Spleen (tissue), 11 donors: ENCODE measurements around the gene SBF1. TPM values are rescaled to one million over a fixed set of nuclear protein-coding genes. Genes with fewer than 3 reads are reported as not detected.

ENCODE experiments used
- DNase-seq: peaks from one replicate; pipeline ENCODE4 v3.0.0-alpha.2; 2020
- H3K27ac ChIP-seq, 8 donors: fragments of 200-600 bp; sonication (generic) in 7 of 8; 1 replicate in 4 of 8; 2 replicates in 4 of 8; pipeline versions ENCODE4 v1.5.0 to v1.8.0; 2016 to 2021; ENCODE audit warnings: inconsistent platforms in 4 of 8, mild to moderate bottlenecking in 4 of 8, moderate library complexity in 1 of 8
- H3K27me3 ChIP-seq, 7 donors: fragments of 200-600 bp; sonication (generic) in 6 of 7; replicated peaks in 1 of 7; 1 replicate in 4 of 7; 2 replicates in 3 of 7; pipeline versions ENCODE4 v1.5.0 to v1.8.0; 2016 to 2021; ENCODE audit warnings: inconsistent platforms in 3 of 7, mild to moderate bottlenecking in 1 of 7
- H3K36me3 ChIP-seq, 6 donors: fragments of 200-600 bp; sonication (generic) in 5 of 6; 1 replicate in 4 of 6; 2 replicates in 2 of 6; pipeline versions ENCODE4 v1.5.0 to v1.8.0; 2016 to 2021; ENCODE audit warnings: inconsistent platforms in 2 of 6
- H3K4me1 ChIP-seq, 6 donors: fragments of 200-600 bp; sonication (generic) in 5 of 6; 1 replicate in 3 of 6; 2 replicates in 3 of 6; pipeline versions ENCODE4 v1.5.0 to v1.8.0; 2016 to 2021; ENCODE audit warnings: inconsistent platforms in 3 of 6
- H3K4me3 ChIP-seq, 8 donors: fragments of 200-600 bp; sonication (generic) in 7 of 8; 1 replicate in 4 of 8; 2 replicates in 4 of 8; pipeline versions ENCODE4 v1.5.0 to v1.8.0; 2016 to 2021; ENCODE audit warnings: inconsistent platforms in 4 of 8, mild to moderate bottlenecking in 4 of 8, moderate library complexity in 2 of 8
- H3K9me3 ChIP-seq, 8 donors: fragments of 200-600 bp; sonication (generic) in 7 of 8; 1 replicate in 4 of 8; 2 replicates in 4 of 8; pipeline versions ENCODE4 v1.5.0 to v1.8.0; 2016 to 2021; ENCODE audit warnings: inconsistent platforms in 4 of 8
- CTCF ChIP-seq, 11 experiments: fragments of 200-600 bp in 7 of 11; fragments of 450-650 bp in 4 of 11; sonication (generic) in 4 of 11; IDR thresholded peaks in 8 of 11; conservative IDR thresholded peaks in 3 of 11; 1 replicate in 7 of 11; 2 replicates in 4 of 11; pipeline versions ENCODE4 v1.4.0 to v1.8.0; 2016 to 2021; ENCODE audit warnings: antibody characterized with exemption in 11 of 11, inconsistent platforms in 4 of 11, mild to moderate bottlenecking in 1 of 11
- POLR2A ChIP-seq, 3 donors: fragments of 450-650 bp; IDR thresholded peaks; one replicate each; pipeline ENCODE4 v1.5.1; 2017; ENCODE audit warnings: antibody characterized with exemption in 3 of 3, mild to moderate bottlenecking in 1 of 3
- POLR2AphosphoS5 ChIP-seq, 3 donors: sonication (generic); formaldehyde crosslinking; IDR thresholded peaks; one replicate each; pipeline ENCODE4 v1.5.1; 2017; ENCODE audit warnings: antibody characterized with exemption in 3 of 3
- WGBS, 5 donors: extraction: QIAGEN DNeasy Blood & Tissue Kit in 3 of 5; methylation state at CpG; one replicate each; pipeline versions ENCODE4 v1.1.5 to v1.1.7; 2013 to 2018; 5-methylcytosine and 5-hydroxymethylcytosine counted together
- intact Hi-C: fragments of 100-400 bp; cut with DNase I; formaldehyde crosslinking; loops from one replicate; pipeline ENCODE4 v1.15.0; 2023; ENCODE audit warnings: low total_unique reads
- polyA plus RNA-seq, 3 donors: library from polyadenylated mRNA; stranded (reverse); fragments of 200-250 nt; gene quantifications; one replicate each; pipeline ENCODE4 v1.2.1, GENCODE V29; 2013
- total RNA-seq, 7 donors: library from RNA; depleted of rRNA in 3 of 7; stranded (reverse); fragments of >200 nt in 3 of 7; fragmentation: NEBNext Ultra II Directional in 4 of 7; extraction: Animal tissue kit (Norgen Biotek cat#: 25700) in 4 of 7; gene quantifications; one replicate each; pipeline versions ENCODE4 v1.1.0 to v1.2.1, GENCODE V29; 2016 to 2021
- donor health status: healthy with polysubstance abuse.
- donor health status: DM: no; HTN: no; CAD: no; lungs with moderate emphysema.
- donor health status: DM: no; HTN: no; CAD: no.
- donor health status: Bipolar disorder and iron deficiency.
- donor health status: healthy.
- donor health status: DM: no; HTN: no; CAD: no.
- donor health status: DM: yes; HTN: yes; CAD: no.

Gene SBF1
- total and polyA plus RNA-seq, 10 donors, result 35.7 to 96.9 (median 75.3) TPM

DNA sequence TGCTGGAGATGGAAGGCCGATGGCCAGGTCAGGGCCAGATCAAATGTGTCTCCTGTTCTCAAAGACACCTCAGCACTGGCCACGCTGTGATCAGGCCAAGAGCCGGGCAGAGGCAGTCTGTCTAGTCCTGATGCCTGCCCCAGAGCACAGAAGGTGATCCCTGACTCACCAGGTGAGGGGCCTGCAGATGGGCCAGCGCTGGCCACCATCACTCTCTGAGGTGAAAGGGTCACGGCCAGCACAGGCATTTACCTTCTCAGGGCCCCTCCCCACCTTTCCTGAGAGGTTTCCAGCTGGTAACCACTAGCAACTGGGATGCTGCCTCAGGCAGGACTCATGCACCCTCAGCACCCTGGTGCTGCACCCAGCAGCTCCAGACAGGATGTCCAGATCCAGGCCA, 2.9 kb downstream of the SBF1 start:
- peaks cover 52 to 82% (median 69%) of the 10 kb centered on the region in 6 donors for H3K4me1 ChIP-seq

GRCh38 chr22:50471197-50471847, 3.5 kb downstream of the SBF1 start:
- 66 to 76% (median 73%) methylated on average over 14 to 21 of the region's 21 CpGs for WGBS, 5 donors
- DNase-seq, result no peak
- H3K4me1 ChIP-seq, result peaks cover 52 to 82% (median 69%) of the 10 kb centered on the region in 6 donors
- no peaks in the 10 kb centered on the region for H3K9me3 ChIP-seq
- peak overlapping the region in 1 of 8 donors; percentile 59 for H3K4me3 ChIP-seq
- intact Hi-C loops, result loop anchor here (10.0 kb wide), 1 partner anchor 127 kb away; the partner anchor contains the start of gene PPP6R2
- TF ChIP-seq POLR2AphosphoS5 (IDR thresholded peaks at IDR 0.05), result no peak
- H3K27ac ChIP-seq, result peak overlapping the region in 7 of 8 donors; percentile 29 to 90 (median 80)
- H3K27me3 ChIP-seq, result no peaks in the 10 kb centered on the region
- peaks cover 0 to 21% (median 18%) of the 10 kb centered on the region in 6 donors for H3K36me3 ChIP-seq

More for the DNA sequence above, 2.9 kb downstream of the SBF1 start:
- intact Hi-C loops, result loop anchor here (10.0 kb wide), 1 partner anchor 127 kb away; the partner anchor contains the start of gene PPP6R2
- no peaks in the 10 kb centered on the region for H3K27me3 ChIP-seq
- no peaks in the 10 kb centered on the region for H3K9me3 ChIP-seq
- no peak overlapping the region for H3K4me3 ChIP-seq
- peak overlapping the region in 4 of 8 donors; percentile 80 to 90 (median 86) for H3K27ac ChIP-seq
- no peak for DNase-seq
- peaks cover 0 to 15% (median 11%) of the 10 kb centered on the region in 6 donors for H3K36me3 ChIP-seq
- 71 to 86% (median 78%) methylated on average over 4 to 5 of the region's 5 CpGs for WGBS, 5 donors
- TF ChIP-seq POLR2AphosphoS5 (IDR thresholded peaks at IDR 0.05) (no peak), CTCF (IDR thresholded peaks at IDR 0.05 in 8 of 11, conservative IDR thresholded peaks at IDR 0.05 in 3 of 11) (no peak), POLR2A (IDR thresholded peaks at IDR 0.05) (no peak)

- peak overlapping the region in 2 of 8 donors; percentile 25 to 59 for H3K4me3 ChIP-seq
- H3K4me1 ChIP-seq, result peaks cover 52 to 78% (median 67%) of the 10 kb centered on the region in 6 donors
- intact Hi-C loops, result loop anchor here (10.0 kb wide), 1 partner anchor 126 kb away; the partner anchor contains the start of gene PPP6R2
- H3K27ac ChIP-seq, result peak overlapping the region; percentile 51 to 90 (median 78)
- no peak for DNase-seq
- no peaks in the 10 kb centered on the region for H3K9me3 ChIP-seq
- TF ChIP-seq CTCF (IDR thresholded peaks at IDR 0.05 in 8 of 11, conservative IDR thresholded peaks at IDR 0.05 in 3 of 11) (no peak), POLR2AphosphoS5 (IDR thresholded peaks at IDR 0.05) (no peak), POLR2A (IDR thresholded peaks at IDR 0.05) (no peak)
- peaks cover 0 to 29% (median 26%) of the 10 kb centered on the region in 6 donors for H3K36me3 ChIP-seq
- WGBS, 5 donors, result 23 to 65% (median 45%) methylated on average over 5 to 6 of the region's 6 CpGs
- no peaks in the 10 kb centered on the region for H3K27me3 ChIP-seq
Observed at GRCh38 chr22:50470491-50470890, 4.3 kb downstream of the SBF1 start.

GRCh38 chr22:50469377-50470305, 5.2 kb downstream of the SBF1 start:
- peak overlapping the region in 4 of 8 donors; percentile 2 to 59 (median 26) for H3K4me3 ChIP-seq
- H3K27ac ChIP-seq, result peak overlapping the region; percentile 51 to 90 (median 78)
- H3K36me3 ChIP-seq, result peaks cover 0 to 38% (median 35%) of the 10 kb centered on the region in 6 donors
- H3K27me3 ChIP-seq, result no peaks in the 10 kb centered on the region
- TF ChIP-seq POLR2A (IDR thresholded peaks at IDR 0.05) (no peak), POLR2AphosphoS5 (IDR thresholded peaks at IDR 0.05) (peak; percentile 83 to 86 (median 84)), CTCF (IDR thresholded peaks at IDR 0.05 in 8 of 11, conservative IDR thresholded peaks at IDR 0.05 in 3 of 11) (peak in 5 of 11 experiments; percentile 10 to 44 (median 21))
- 5 to 60% (median 16%) methylated on average over 7 to 25 of the region's 25 CpGs for WGBS, 5 donors
- H3K4me1 ChIP-seq, result peaks cover 47 to 73% (median 63%) of the 10 kb centered on the region in 6 donors
- no peaks in the 10 kb centered on the region for H3K9me3 ChIP-seq
- intact Hi-C loops, result loop anchor here (10.0 kb wide), 1 partner anchor 125 kb away; the partner anchor contains the start of gene PPP6R2
- peak; percentile 98 for DNase-seq
